RWPE1 (cell line): ENCODE measurements around the gene PRMT5.

Source experiments
- CTCF ChIA-PET: fragments of 350-600 bp; sonication (Branson Sonifier 250); formaldehyde crosslinking; extraction: SDS; loops from one replicate; lab custom pipeline; 2021; lab: Yijun Ruan, JAX
- POLR2A ChIA-PET: fragments of 400-600 bp; formaldehyde crosslinking; extraction: SDS; loops from one replicate; lab custom pipeline; 2020; ENCODE audit warnings: antibody characterized with exemption; ENCODE audit not compliant: low non-redundant PET; lab: Yijun Ruan, JAX
- DNase-seq: peaks from one replicate; pipeline ENCODE4 v3.0.0; 2012; ENCODE audit warnings: low spot score
- H3K27ac ChIP-seq: fragments of 450-650 bp; 2 replicates; pipeline ENCODE4 v1.5.1; 2017
- CTCF ChIP-seq: fragments of 450-650 bp; conservative IDR thresholded peaks from 2 replicates; pipeline ENCODE4 v1.5.1; 2017; ENCODE audit warnings: low read depth, mild to moderate bottlenecking

The PRMT5 gene

GRCh38 chr14:22935156-22935555 lies 6.0 kb upstream of the PRMT5 start:
- ChIA-PET CTCF (interaction anchor here (0.5 to 0.6 kb wide), 2 partner anchors 361 to 382 kb away, joined by 3 to 4 read pairs; no protein-coding TSS in a partner anchor), POLR2A (no interaction called here)
- no peak overlapping the region for H3K27ac ChIP-seq
- TF ChIP-seq CTCF: no peak
- DNase-seq: no peak

DNA sequence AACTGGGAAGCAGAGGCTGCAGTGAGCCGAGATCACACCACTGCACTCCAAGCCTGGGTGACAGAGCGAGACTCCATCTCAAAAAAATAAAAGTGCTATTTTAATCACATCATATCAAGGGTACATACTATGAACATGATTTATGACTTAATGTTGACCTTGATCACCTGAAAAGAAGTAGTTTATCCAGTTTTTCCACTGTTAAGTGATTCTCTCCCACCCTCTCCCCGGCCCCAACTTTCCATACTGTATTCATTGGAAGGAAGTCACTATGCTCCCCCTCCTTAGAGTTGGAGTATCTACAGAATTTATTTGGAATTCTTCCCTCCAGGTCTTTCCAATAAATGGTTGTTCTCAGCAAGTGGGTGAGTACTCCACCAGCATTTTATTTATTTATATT lies 3.0 kb upstream of the PRMT5 start:
- ChIA-PET CTCF (interaction anchor here (0.6 kb wide), 1 partner anchor 1085 kb away, joined by 4 read pairs; no protein-coding TSS in a partner anchor), POLR2A (no interaction called here)
- TF ChIP-seq CTCF: no peak
- no peak for DNase-seq
- peak overlapping the region; percentile 82 for H3K27ac ChIP-seq

GRCh38 chr14:22929961-22930364 lies 787 bp upstream of the PRMT5 start:
- ChIA-PET CTCF (interaction anchor here (0.8 to 1.4 kb wide), 7 partner anchors 12 to 139 kb away, joined by 3 to 6 read pairs (median 4); no protein-coding TSS in a partner anchor), POLR2A (interaction anchor here (0.6 to 1.6 kb wide), 4 partner anchors 9 to 298 kb away, joined by 3 to 10 read pairs (median 4); partner anchors contain the start of gene HAUS4)
- H3K27ac ChIP-seq: peak overlapping the region; percentile 82
- no peak for DNase-seq
- TF ChIP-seq CTCF: no peak

GRCh38 chr14:22928237-22929103 lies 706 bp downstream of the PRMT5 start:
- ChIA-PET CTCF (interaction anchor here (0.7 to 1.4 kb wide), 3 partner anchors 16 to 148 kb away, joined by 5 to 6 read pairs (median 5); no protein-coding TSS in a partner anchor), POLR2A (interaction anchor here (0.6 kb wide), 1 partner anchor 16 kb away, joined by 7 read pairs; no protein-coding TSS in a partner anchor)
- peak overlapping the region; percentile 82 for H3K27ac ChIP-seq
- no peak for DNase-seq
- no peak for TF ChIP-seq CTCF

DNA sequence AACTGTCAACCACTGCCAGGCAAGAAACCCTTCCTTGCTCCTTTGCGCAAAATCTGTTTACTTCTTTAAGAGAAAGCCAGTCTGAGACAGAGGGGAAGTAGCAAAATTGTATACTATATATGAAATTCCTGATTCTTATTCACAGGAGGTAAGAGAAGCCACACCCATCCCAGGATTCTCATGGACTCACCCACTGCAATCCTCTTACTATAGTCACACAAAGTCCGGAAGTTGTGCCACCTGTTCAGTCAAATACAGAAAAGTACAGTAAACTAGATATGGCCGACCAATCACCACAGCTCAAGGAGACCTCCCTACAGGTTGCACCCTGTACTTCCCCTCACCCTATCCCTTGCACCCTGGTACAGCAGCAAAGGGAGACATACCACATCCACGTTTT lies 2.9 kb downstream of the PRMT5 start:
- no peak for TF ChIP-seq CTCF
- peak overlapping the region; percentile 55; the same call in 1 of the 2 replicates for H3K27ac ChIP-seq
- ChIA-PET POLR2A (no interaction called here), CTCF (interaction anchor here (0.6 to 1.1 kb wide), 2 partner anchors 104 to 369 kb away, joined by 3 to 4 read pairs; no protein-coding TSS in a partner anchor)
- DNase-seq: peak; percentile 82

DNA sequence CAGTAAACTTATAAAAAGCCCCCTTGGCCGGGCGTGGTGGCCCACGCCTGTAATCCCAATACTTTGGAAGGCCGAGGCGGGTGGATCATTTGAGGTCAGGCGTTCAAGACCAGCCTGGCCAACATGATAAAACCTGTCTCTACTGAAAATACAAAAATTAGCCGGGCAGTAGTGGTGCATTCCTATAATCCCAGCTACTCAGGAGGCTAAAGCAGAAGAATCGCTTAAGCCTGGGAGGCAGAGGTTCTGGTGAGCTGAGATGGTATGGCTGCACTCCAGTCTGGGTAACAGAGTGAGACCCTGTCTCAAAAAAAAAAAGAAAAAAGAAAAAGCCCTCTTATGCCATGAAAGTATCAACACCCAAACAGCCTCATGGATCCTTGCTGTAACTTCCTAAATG lies 3.7 kb downstream of the PRMT5 start:
- DNase-seq: no peak
- no peak for TF ChIP-seq CTCF
- POLR2A ChIA-PET: no interaction called here
- 0 out of 2 replicates have a peak overlapping the region, but pooled peaks have one; percentile 11 for H3K27ac ChIP-seq
- CTCF ChIA-PET: interaction anchor here (1.1 kb wide), 1 partner anchor 369 kb away, joined by 4 read pairs; no protein-coding TSS in a partner anchor
